ENCODE measurements around the gene MBLAC1.
"Not testable (repeated sequence)": the region's sequence is repeated elsewhere in the genome, so short reads cannot be mapped to it uniquely, and the experiment has no call there.

Gene MBLAC1

GRCh38 chr7:100122568-100122967 lies 4.2 kb upstream of the MBLAC1 start:
- no peak for DNase-seq (ENCODE audit: low read depth in 2 of 2)

- no peak for DNase-seq (ENCODE audit: low read depth in 2 of 2)
These were observed 2.2 kb upstream of the MBLAC1 start for GRCh38 chr7:100124301-100125230.

DNA sequence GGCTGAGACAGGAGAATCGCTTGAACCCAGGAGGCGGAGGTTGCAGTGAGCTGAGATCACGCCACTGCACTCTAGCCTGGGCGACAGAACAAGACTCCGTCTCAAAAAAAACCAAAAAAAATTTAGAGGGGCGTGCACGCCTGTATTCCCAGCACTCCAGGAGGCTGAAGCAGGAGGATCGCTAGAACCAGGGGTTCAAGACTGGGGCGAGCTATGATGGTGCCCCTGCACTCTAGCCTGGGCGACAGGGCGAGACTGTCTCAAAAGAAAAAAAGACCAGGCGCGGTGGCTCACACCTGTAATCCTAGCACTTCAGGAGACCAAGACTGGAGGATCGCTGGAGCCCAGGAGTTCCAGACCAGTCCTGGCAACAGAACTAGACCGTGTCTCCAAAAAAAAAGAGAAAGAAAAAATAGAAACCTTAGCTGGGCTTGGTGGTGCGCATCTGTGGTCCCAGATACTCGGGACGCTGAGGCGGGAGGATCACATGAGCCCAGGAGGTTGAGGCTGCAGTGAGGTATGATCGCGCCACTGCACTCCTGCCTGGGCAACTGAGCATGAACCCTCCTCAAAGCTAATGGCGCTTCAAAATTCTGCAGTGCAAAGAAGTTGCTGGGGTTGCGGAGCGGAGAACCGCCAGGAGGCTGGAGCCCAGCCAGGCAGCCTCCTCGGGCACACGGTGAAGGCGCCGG lies 382 bp upstream of the MBLAC1 start:
- peak in 1 of 2 donors; percentile 31 for DNase-seq (ENCODE audit: low read depth in 2 of 2)

DNA sequence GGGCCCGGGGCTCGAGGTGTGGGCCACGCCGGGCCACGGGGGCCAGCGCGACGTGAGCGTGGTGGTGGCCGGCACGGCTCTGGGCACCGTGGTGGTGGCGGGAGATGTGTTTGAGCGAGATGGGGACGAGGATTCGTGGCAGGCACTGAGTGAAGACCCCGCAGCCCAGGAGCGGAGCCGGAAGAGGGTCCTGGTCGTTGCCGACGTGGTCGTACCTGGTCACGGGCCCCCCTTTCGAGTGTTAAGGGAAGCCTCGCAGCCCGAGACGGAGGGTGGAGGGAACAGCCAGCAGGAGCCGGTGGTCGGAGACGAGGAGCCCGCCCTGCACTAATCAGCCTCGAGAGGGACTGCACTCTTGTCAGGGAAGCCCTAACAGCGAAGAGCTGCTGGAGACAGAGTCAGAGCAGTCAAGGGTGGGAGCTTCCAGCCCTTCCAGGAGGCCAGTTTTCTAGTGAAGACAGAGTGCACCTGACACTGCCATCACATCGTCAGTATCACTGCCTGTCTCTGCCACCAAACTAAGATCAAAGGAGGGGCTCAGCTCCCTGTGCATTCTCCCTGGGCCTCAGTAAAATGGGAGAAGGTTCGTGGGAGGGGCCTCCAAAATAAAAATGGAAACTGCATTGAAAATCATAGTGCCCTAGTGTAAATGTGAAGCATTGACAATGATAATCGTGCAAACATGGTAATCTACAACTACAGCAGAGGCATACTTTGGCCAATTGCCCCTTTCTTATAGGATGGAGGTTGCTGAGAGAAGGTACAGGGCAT lies 1.3 kb downstream of the MBLAC1 start:
- no peak for DNase-seq (ENCODE audit: low read depth in 2 of 2)

DNA sequence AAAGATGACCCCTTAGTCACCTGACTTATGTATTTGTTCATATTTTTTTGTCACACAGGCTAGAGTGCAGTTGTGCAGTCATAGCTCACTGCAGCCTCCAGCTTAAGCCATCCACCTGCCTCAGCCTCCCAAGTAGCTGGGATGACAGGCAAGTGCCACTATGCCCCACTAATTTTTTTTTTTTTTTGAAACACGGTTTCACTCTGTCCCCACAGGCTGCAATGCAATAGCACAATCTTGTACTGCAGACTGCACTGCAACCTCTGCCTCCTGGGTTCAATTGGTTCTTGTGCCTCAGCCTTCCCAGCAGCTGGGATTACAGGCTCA lies 1.8 kb downstream of the MBLAC1 start:
- DNase-seq (ENCODE audit: low read depth in 2 of 2) = no peak

- DNase-seq (ENCODE audit: low read depth in 2 of 2) = not testable (repeated sequence)
These were observed 3.4 kb downstream of the MBLAC1 start for GRCh38 chr7:100130220-100130607.

DNA sequence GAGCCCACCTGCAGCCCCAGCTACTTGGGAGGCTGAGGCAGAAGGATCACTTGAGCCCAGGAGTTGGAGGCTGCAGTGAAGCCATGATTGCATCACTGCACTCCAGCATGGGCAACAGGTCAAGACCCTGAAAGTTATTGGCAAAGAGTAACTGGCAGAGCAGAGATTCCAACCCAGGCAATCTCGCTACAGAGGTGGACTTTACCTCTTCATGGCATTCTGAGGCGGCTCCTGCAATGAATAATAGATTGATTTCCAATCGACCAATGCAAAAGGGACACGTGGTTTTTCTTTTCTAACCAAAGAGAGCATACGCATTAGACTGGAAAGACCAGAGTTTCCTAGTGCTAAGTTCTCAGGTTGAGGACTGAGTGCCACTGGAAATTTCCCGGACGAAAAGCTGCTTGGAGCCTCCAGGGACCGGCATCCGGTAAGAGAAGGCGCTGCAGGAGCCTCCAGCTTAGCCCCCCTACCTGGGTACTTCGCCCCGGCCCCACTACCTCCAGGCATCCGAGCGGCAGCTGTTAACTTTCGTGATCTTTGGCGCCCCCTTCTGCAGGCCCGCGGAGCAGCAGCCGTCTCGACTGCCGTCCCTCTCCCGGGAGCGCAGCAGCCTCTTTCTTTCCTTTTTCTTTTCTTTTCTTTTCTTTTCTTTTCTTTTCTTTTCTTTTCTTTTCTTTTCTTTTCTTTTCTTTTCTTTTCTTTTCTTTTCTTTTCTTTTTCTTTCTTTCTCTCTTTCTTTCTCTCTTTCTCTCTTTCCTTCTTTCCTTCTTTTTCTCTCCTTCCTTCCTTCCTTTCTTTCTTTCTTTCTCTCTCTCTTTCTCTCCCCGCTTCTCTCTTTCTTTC lies 4.1 kb downstream of the MBLAC1 start:
- DNase-seq (ENCODE audit: low read depth in 2 of 2) = peak; percentile 70 to 76

GRCh38 chr7:100132126-100132525 lies 5.4 kb downstream of the MBLAC1 start:
- no peak for DNase-seq (ENCODE audit: low read depth in 2 of 2)

DNA sequence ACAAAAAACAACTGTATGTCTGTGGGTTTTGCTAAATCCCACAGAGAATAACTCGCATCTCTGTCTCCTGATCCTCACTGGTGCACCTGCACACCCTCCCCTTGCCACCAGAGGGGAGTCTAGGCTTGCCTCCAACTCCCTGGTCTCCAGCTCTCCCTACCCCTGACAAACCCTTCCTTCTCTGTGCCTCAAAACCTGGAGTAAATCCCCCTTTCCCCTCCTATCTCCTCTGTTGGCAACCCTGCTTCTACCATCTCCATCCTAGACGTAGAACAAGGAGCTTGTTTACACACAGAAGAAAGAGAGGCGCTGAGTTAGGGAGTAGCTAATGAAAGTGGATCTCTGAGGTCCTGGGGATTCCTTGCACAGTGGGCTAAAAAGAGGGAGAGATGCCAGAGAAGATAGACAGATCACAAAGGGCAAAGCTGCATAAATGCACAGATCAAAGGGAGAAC lies 6.0 kb downstream of the MBLAC1 start:
- DNase-seq (ENCODE audit: low read depth in 2 of 2) = peak; percentile 20 to 43

DNA sequence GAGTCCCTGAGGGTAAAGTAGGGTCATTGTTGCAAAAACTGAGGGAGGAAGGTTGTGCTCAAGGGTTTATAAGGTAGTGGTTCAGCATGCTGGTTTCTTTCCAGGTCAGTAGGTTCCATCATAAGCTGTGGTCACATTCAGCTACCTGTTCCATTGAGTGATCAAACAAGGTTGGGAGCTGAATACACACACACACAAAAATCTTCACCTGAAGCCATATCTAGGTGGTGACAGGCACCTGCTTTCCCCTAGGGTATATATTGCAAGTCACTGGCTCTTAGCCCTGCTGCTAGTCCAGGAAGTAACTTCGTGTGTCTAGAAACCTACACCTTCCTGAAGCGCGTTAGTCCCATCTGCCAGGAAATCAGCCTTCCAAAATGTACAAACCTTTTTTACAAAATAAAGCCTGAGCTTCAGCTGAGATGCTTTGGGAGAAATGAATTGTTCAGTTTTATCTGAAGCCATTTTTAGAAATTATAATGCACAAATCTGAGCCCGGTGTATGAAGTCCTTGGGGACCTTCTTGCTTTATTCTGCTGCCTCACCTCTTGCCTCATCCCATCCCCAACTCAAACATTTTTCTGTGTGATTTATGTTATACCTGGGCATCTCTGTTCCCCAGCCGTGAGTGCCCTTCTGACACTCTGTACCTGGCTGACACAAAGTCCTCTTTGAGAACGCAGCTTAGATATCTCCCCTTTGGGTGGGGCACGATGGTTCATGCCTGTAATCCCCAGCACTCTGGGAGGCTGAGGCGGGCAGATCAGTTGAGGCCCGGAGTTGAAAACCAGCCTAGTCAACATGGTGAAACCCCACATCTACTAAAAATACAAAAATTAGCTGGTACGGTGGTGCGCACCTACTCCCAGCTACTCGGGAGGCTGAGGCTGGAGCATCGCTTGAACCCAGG lies 11.3 kb downstream of the MBLAC1 start:
- DNase-seq (ENCODE audit: low read depth in 2 of 2) = no peak

DNA sequence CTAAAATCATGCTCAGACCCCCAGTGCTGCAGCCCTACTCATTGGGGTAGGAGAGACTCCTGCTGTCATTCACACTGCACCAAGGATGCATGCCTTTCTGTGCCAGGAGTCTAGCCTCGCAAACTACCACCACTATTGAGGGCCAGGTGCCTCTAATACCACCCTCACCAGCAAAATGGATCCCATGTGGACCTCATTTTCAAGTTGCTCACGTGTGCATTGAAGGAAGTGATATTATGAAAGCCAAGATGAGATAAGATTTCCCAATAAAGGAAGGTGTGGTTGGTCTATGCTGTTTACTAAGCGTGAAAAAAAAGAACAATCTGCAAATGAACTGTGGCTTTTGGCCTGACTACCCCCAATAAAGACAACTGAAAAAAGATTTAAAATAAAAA lies 14.8 kb downstream of the MBLAC1 start:
- no peak for DNase-seq (ENCODE audit: low read depth in 2 of 2)

DNA sequence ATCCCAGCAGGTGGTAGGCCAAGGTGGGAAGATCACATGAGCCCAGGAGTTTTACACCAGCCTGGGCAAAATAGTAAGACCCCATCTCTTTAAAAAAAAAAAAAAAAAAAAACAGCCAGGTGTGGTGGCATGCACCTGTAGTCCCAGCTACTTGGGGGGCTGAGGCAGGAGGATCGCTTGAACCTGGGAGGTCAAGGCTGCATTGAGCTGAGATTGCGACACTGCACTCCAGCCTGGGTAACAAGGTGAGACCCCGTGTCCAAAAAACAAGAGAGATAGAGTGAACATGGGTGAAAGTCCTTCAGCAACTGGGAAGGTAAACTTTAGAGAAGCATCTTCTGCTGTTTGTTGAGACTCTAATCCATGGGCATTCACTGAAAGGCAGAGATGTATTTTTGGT lies 15.7 kb downstream of the MBLAC1 start:
- no peak for DNase-seq (ENCODE audit: low read depth in 2 of 2)

DNA sequence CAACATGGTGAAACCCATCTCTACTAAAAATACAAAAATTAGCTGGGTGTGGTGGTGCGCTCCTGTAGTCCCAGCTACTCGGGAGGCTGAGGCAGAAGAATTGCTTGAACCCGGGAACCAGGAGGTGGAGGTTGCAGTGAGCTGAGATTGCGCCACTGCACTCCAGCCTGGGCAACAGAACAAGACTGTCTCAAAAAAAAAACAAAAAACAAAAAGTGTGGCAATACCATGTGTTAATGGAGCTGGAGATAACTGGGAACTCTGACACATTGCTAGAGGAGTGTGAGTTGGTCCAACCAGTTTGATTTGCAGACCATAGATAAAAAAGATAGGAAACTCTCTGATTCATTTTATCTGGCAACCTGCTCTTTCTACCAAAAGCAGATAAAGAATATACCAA lies 19.6 kb downstream of the MBLAC1 start:
- not testable (repeated sequence) for DNase-seq (ENCODE audit: low read depth in 2 of 2)

DNA sequence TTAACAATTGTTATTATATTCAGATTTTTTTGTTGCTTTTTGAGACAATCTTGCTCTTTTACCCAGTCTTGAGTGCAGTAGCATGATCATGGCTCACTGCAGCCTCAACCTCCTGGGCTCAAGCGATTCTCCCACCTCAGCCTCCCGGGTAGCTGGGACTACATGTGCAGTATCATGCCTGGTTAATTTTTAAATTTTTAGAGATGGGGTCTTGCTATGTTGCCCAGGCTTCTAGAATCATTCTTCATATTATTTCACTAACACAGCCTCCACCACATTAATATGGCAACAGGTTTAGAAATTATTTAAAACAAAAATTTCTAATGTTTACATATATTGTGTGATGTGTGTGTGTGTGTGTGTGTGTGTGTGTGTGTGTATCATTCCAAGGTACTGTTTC lies 20.5 kb downstream of the MBLAC1 start:
- DNase-seq (ENCODE audit: low read depth in 2 of 2) = no peak

DNA sequence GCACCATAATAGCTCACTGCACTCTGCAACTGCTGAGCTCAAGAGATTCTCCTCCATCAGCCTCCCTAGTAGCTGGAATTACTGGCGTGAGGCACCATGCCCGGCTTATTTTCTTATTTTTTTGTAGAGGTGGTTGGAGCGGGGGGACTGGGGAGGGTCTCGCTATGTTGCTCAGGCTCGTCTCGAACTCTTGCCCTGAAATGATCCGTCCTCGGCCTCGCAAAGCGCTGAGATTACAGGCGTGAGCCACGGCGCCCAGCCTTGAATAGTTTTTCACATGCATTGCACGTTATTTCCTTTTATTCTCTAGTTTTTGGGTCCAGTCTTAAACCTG lies 21.4 kb downstream of the MBLAC1 start:
- no peak for DNase-seq (ENCODE audit: low read depth in 2 of 2)

- peak; percentile 94 to 95 for DNase-seq (ENCODE audit: low read depth in 2 of 2)
These were observed 22.0 kb downstream of the MBLAC1 start, which contains the start of gene LAMTOR4 for GRCh38 chr7:100148559-100149328. Gene LAMTOR4, plus strand, starts transcription at chr7:100148918. Its CDS starts 55 bp downstream, at chr7:100148973.

DNA sequence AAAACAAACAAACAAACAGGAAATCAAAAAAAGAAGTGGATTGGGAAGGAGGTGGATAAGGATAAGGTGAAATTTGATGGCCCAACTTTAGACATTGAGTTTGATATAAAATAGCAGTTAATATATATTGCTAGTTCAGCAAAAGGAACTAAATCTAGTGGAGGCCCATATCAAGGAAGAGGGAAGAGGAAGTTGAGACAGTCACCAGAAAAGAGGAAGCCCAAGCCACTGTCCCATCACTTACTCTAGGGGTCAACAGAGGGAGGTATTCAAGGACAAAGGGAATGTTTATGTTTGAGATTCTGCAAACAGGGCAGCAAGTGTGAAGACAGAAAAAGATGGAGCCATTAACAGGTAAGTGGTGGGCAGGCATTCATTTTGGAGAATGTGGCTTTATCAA lies 25.6 kb downstream of the MBLAC1 start:
- DNase-seq (ENCODE audit: low read depth in 2 of 2) = no peak

GRCh38 chr7:100152937-100153666 lies 26.3 kb downstream of the MBLAC1 start:
- no peak for DNase-seq (ENCODE audit: low read depth in 2 of 2)

Data from stimulated activated CD8-positive, alpha-beta memory T cell treated with anti-CD3 and anti-CD28 coated beads, Interleukin-2, amount 100 ng/mL, for 1 hour (primary cell).